ENCODE measurements around the gene TPCN1.

TPCN1 gene

GRCh38 chr12:113226696-113227568 lies 5.7 kb downstream of the TPCN1 start:
- DNase-seq: no peak

GRCh38 chr12:113227686-113228391 lies 6.6 kb downstream of the TPCN1 start:
- no peak for DNase-seq

DNA sequence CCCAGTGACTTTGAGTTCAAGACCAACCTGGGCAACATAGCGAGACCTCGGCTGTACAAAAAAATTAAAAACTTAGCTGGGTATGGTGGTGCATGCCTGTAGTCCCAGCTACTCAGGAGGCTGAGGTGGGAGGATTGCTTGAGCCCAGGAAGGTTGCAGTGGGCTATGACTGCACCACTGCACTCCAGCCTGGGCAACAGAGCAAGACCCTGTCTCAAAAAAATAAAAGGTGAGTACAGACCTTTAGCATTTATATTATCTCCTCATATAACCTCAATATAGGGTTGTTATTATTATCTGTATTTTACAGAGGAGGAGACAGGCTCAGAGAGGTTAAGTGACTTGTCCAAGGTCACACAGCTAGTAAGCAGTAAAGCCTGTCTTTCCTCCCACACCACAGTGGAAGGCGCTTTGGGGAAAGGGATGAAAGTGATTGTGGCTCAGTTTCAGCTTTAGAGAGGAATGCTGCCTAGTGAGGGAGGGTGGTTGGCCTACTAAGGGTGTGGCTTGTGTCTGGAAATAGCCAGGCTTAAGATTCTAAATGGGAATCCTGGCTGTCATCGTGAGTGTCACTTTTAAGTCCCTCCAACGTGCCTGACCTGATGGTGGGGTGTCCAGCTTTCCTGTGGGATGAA lies 7.2 kb downstream of the TPCN1 start:
- DNase-seq: peak; percentile 32

DNA sequence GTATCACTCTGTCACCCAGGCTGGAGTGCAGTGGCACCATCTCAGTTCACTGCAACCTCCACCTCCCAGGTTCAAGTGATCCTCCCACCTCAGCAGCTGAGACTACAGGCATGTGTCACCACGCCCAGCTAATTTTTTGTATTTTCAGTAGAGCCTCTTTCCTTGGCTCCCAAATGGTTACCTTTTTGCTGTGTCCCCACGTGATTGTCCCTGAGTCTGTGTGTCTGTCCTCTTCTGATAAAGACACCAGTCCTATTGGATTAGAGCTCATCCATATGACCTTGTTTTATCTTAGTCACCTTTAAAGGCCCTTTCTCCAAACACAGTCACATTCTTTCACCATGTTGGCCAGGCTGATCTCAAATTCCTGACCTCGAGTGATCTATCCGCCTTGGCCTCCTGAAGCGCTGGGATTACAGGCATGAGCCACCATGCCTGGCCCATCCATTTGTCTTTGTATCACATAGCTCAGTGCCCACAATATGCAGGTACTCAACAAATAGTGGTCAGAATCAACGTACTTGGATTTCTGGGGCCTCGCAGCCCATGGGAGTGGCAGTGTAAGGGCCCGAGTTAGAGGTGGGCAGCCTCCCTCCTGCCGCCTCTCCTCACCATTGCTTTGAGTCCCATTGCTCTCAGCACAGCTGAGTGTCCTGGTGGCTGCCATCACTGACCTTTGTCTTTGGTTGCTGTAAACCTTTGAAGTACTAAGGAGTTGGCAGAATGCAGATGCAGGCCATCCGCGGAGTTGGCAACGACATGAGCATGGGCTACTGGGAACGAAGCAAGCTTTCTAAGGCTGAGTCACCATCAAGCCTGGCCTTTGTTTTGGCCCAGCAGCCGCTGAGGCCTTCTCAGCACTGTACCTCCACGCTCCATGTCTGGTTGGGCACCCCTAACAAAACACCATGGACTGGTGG lies 9.3 kb downstream of the TPCN1 start:
- no peak for DNase-seq

GRCh38 chr12:113231235-113232088 lies 10.2 kb downstream of the TPCN1 start:
- DNase-seq: peak; percentile 73

GRCh38 chr12:113232089-113232839 lies 11.0 kb downstream of the TPCN1 start:
- no peak for DNase-seq

GRCh38 chr12:113232840-113233585 lies 11.7 kb downstream of the TPCN1 start:
- peak; percentile 68 for DNase-seq

DNA sequence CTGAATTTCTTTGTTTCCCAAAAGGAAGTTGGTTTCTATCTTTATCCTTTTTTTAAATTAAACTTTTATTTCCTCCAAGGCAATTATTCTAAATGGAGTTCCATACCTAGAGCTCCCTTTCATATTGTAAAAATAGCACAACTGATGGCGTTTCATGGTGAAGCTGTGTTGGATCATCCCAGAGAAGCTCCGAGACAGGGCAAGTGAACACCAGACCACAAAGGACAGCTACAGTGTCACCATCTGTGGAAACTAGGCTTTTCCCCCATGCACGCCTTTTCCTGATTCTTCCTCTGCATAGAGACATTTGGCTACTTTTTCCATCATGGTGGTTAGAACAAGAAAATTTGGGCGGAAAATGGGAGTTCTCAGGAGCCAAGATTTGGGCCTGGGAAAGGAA lies 12.7 kb downstream of the TPCN1 start:
- DNase-seq: no peak

DNA sequence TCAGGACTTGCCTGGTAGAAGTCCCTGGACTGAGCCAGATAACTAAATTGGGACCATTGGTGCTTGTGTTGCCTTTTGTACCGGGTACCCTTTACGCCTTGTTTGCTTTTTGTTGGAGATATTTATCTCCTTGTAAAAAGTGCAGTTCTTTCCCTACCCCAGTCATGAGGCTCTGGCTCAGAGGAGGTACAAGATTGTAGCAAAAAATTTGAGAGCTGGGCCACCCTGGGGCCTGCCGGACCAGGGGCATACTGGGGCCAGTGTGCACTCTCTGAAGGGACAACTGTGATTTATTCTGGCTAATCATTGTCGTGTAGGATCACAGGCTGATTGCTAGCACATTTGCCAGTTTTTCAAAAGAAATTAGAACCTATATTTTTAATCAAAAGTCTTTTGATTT lies 13.2 kb downstream of the TPCN1 start:
- no peak for DNase-seq

DNA sequence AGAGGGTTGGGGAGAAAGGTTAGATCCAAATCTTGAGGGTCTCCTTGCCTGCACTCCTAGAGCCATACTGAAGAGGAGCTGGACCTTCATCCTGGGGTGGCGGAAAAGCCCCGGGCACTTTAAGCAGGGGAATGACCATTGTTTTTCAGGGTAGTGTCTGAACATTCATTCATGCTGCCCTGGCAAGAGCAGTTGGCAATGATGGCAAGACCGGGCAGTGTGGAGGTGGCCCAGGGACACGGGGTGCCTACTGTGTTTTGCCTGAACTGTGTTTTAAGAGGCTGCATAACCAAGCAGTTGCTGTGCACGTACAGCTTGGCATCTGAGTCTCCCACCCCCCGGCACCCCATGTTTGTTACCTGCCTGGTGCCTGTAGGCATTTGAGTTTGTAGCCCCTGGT lies 14.7 kb downstream of the TPCN1 start:
- DNase-seq: no peak

DNA sequence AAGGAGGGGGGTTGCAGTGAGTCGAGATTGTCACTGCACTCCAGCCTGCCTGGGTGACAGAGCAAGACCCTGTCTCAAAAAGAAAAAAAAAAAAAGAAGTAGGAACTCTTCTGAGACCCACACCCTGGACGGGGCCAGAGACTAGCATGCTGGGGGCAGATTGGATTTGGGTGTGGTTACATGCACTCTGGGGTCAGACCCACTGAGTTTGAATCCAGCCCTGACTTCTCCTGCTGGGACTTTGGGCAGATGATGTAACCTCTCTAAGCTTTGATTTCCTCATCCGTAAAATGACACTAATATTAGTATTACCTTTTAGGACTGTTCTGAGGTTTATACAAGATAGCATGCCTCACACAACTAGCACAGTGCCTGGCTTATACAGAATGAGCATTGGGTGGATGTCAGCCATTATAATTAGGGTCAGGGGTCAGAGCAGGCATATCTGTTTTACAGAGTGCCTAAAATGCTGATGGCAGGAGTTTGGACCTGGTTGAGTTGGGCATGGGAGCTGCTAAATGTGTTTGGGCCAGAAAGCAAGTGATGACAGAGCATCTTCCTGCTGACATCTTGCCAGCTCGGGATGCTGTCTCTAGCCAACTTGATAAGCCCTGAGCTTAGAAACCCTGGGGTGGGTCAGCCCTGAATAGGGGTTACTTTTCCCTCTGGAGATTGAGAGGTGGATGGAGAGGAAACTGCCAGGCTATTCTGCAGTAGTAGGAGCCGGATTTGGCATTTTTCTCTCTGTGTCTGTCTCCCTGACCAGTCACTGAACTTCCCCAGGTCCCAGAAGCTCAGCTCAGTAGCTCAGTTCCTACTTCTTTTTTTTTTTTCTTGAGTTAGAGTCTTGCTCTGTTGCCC lies 15.5 kb downstream of the TPCN1 start:
- no peak for DNase-seq

DNA sequence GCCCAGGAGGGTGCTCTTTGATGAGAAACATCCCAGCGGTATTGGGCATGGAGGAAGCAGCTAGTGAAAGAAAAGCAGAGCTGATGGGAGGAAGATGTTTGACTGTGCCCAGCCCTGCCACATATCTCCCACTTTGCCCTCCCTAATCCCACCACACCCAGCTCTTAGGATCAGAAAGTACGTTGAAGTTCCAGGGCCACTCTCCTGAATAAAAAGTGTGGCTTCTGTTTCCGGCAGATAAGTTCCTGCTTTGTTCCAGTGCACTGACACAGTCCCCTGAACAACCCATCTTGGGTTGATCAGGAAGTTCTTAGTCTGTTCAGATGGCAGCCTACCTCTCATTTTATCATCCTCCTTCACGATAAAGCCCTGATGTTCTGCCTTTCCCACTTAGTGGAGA lies 16.5 kb downstream of the TPCN1 start:
- DNase-seq: no peak

DNA sequence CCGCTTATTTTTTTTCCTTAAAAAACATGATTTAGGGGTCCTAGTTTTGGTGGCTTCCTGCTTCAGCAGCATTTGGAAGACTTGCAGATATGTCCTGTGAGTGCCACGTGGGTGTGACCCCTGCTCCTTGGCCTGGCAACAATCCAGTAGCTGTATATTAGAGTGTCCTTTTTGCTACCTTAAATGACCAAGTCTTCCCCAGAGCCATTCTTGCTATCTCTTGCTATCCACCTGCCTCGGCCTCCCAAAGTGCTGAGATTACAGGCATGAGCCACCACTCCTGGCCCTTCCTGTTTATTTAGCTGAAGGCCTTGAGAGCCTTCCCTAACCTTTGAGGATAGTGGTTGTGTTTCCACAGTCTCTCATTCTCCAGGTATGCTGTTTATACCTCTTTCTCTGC lies 17.0 kb downstream of the TPCN1 start:
- DNase-seq: no peak

DNA sequence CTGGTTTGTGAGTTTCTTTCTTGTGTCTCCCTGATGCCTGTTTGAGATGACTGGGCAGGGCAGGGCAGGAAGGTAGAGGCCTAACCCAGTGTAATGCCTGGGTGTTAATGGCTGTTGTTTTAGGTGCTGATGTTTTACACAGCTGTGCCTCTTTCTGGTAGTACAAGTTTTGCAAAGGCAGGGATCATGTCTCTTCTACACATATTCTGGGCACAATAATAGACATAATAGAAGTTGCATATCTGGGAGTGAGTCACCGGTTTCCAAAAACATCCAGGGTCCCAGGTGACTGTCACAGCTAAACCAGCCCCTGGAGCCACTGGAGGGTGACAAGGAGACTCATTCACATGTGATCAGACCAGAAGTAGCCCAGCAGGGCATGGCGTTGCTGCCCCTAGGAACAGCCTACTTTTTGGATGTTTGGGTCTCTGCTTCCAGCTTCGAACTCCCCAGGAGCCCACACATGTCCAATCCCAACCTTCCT lies 18.1 kb downstream of the TPCN1 start:
- peak; percentile 44 for DNase-seq

DNA sequence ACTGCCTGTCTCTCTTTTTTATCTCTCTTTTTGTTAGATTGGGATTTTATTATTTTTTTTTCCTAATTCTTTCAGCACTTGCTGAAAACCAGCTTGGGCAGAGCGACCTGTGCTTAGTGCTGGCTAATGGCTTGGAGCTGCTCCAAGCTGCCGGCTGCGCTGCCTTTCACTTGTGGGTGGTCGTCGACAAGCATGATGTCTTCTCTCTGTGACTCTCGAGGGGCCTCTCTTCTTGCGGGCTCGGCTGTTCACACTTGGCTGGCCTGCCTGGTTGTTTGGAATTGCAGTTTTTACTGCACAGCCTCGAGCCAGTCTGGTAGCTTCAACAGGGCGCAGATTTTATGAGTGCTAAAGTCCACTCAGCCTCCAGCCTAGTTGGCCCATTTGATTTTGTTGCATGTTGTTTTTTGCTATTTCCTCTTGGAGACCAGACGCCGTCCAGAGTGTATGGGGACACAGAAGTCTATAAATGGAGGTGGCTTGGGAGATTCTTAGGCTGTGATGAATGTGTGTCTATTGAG lies 18.6 kb downstream of the TPCN1 start:
- no peak for DNase-seq

- DNase-seq: no peak
Observed at GRCh38 chr12:113240395-113240794, 19.1 kb downstream of the TPCN1 start.

- DNase-seq: peak; percentile 95
Observed at GRCh38 chr12:113241191-113242025, 20.1 kb downstream of the TPCN1 start.

DNA sequence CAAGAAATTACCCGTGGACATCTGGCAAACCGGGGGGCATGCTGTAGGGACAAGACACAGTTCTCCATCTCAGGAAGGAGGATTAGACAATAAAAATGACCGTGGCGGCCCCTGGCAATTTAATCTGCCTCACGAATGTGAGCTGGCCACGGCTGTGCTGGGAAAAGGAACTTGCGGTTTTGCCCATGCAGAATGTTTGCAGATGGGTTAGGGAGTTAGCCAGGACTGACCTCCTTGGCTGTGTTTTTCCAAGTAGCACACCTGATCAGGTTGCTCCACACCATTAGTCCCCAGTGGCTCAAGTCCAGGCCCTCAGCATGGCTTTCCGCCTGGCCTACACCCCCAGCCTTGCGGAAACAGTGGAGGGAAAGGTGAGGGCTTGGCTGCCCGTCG lies 20.8 kb downstream of the TPCN1 start:
- no peak for DNase-seq
